Endothelial cell of umbilical vein (primary cell): ENCODE measurements around the gene AFG1L. TPM values are rescaled to one million over a fixed set of nuclear protein-coding genes. Genes with fewer than 3 reads are reported as not detected.
"Not testable (repeated sequence)": the region's sequence is repeated elsewhere in the genome, so short reads cannot be mapped to it uniquely, and the experiment has no call there.

ENCODE experiments used
- BruUV-seq: library from RNA; stranded (reverse); fragments of 400-500 nt; replicated peaks from 2 replicates; lab custom pipeline; 2021; lab: Mats Ljungman, UMichigan
- CTCF ChIA-PET: fragments of 300-600, 350-600 bp; sonication (Branson Sonifier 250); formaldehyde crosslinking; loops from one replicate; lab custom pipeline; 2021; ENCODE audit warnings: antibody characterized with exemption, inconsistent platforms; lab: Charles Lee
- POLR2A ChIA-PET: fragments of 300-600, 350-600 bp; sonication (Branson Sonifier 250); formaldehyde crosslinking; loops from one replicate; lab custom pipeline; 2021; ENCODE audit warnings: antibody characterized with exemption, inconsistent platforms; lab: Charles Lee
- DNase-seq: peaks from one replicate; pipeline ENCODE4 v3.0.0-alpha.2; 2011; ENCODE audit warnings: low read depth, low spot score
- FAIRE-seq: peaks from 2 replicates; lab custom pipeline; 2011; peaks lifted over from hg19 to GRCh38; lab: Jason Lieb, UNC
- H2AFZ ChIP-seq: 2 replicates; pipeline ENCODE4 v1.6.0; 2012; ENCODE audit warnings: low read depth, low read length, control low read depth, inconsistent platforms
- H3K27ac ChIP-seq: 2 replicates; pipeline ENCODE4 v1.5.1; 2011; ENCODE audit warnings: low read depth, mild to moderate bottlenecking, control low read depth, low read length, moderate library complexity; ENCODE audit not compliant: insufficient read depth
- H3K27me3 ChIP-seq, 2 experiments: 2 replicates each; pipeline versions ENCODE4 v1.6.0 to v1.6.1; 2011; ENCODE audit warnings: low read length in 2 of 2, mixed read lengths in 1 of 2; ENCODE audit not compliant: control insufficient read depth in 2 of 2, insufficient read depth in 2 of 2
- H3K36me3 ChIP-seq, 2 experiments: 2 replicates in 1 of 2; 3 replicates in 1 of 2; pipeline ENCODE4 v1.5.1; 2011; ENCODE audit warnings: low read length in 2 of 2, mild to moderate bottlenecking in 1 of 2, moderate library complexity in 1 of 2; ENCODE audit not compliant: control insufficient read depth in 2 of 2, insufficient read depth in 2 of 2; ENCODE audit errors: extremely low read depth in 1 of 2
- H3K4me1 ChIP-seq: 3 replicates; pipeline ENCODE4 v1.5.1; 2011; ENCODE audit warnings: mild to moderate bottlenecking, low read length; ENCODE audit not compliant: control insufficient read depth, insufficient read depth; ENCODE audit errors: extremely low read depth
- H3K4me2 ChIP-seq: 2 replicates; pipeline ENCODE4 v1.6.1; 2011; ENCODE audit warnings: low read length, control low read depth, mixed read lengths; ENCODE audit not compliant: insufficient read depth
- H3K4me3 ChIP-seq, 3 experiments: fragments of 200-600 bp in 1 of 3; sonication (generic), shearing (Covaris generic) in 1 of 3; replicated peaks in 1 of 3; 2 replicates each; pipeline ENCODE4 v1.5.1; 2011 to 2016; ENCODE audit warnings: control low read depth in 3 of 3, low read length in 3 of 3, mild to moderate bottlenecking in 2 of 3, inconsistent platforms in 1 of 3, low read depth in 1 of 3, moderate library complexity in 1 of 3; ENCODE audit not compliant: insufficient read depth in 1 of 3
- H3K79me2 ChIP-seq: 2 replicates; pipeline ENCODE4 v1.6.0; 2012; ENCODE audit warnings: low read length, inconsistent platforms; ENCODE audit not compliant: control insufficient read depth, insufficient read depth
- H3K9ac ChIP-seq: replicated peaks from 2 replicates; pipeline ENCODE3; 2011; ENCODE audit warnings: low read length, control low read depth; ENCODE audit not compliant: insufficient read depth; ENCODE audit errors: extremely low read depth
- H3K9me1 ChIP-seq: replicated peaks from 3 replicates; pipeline ENCODE4 v1.6.0; 2011; ENCODE audit warnings: mild to moderate bottlenecking, low read length; ENCODE audit not compliant: control insufficient read depth, insufficient read depth; ENCODE audit errors: extremely low read depth
- H3K9me3 ChIP-seq: replicated peaks from 2 replicates; pipeline ENCODE4 v1.5.1; 2012; ENCODE audit warnings: low read length, inconsistent platforms; ENCODE audit not compliant: control insufficient read depth, insufficient read depth
- H4K20me1 ChIP-seq: replicated peaks from 2 replicates; pipeline ENCODE3; 2011; ENCODE audit warnings: mild to moderate bottlenecking, low read length; ENCODE audit not compliant: control insufficient read depth, insufficient read depth; ENCODE audit errors: extremely low read depth
- FOS ChIP-seq: IDR thresholded peaks from 2 replicates; pipeline ENCODE4 v1.6.1; 2011; ENCODE audit warnings: mild to moderate bottlenecking, low read length, moderate library complexity, borderline replicate concordance; ENCODE audit not compliant: insufficient read depth
- GATA2 ChIP-seq: IDR thresholded peaks from 2 replicates; pipeline ENCODE4 v1.7.0; 2011; ENCODE audit warnings: low read depth, mild to moderate bottlenecking, moderate library complexity, mixed read lengths, low read length; ENCODE audit not compliant: insufficient read length, insufficient read depth
- MYC ChIP-seq: IDR thresholded peaks from one replicate; pipeline ENCODE4 v1.6.1; 2011; ENCODE audit warnings: mild to moderate bottlenecking, low read depth, low read length
- POLR2A ChIP-seq: IDR thresholded peaks from 2 replicates; pipeline ENCODE4 v1.6.1; 2012; ENCODE audit warnings: low read depth, mild to moderate bottlenecking, control low read depth, low read length
- dilution Hi-C: fragments of 300-500 bp; cut with MboI; formaldehyde crosslinking; loops from one replicate; pipeline ENCODE4 v1.15.0; 2019; ENCODE audit warnings: low sequenced_read_pairs; ENCODE audit not compliant: extremely low pct_ligation_motif_present
- intact Hi-C: fragments of 100-400 bp; cut with micrococcal nuclease; formaldehyde crosslinking; loops from one replicate; pipeline ENCODE4 v1.10.0; 2022
- polyA plus RNA-seq, 4 experiments: library from polyadenylated mRNA; depleted of rRNA in 3 of 4; stranded (reverse) in 3 of 4; unstranded in 1 of 4; fragments of >200 nt; gene quantifications; 2 replicates each; pipeline versions ENCODE4 v1.2.1 to v1.2.3, GENCODE V29; 2011 to 2012; ENCODE audit warnings: missing spikeins in 1 of 4
- total RNA-seq: library from RNA; stranded (reverse); gene quantifications from 2 replicates; pipeline ENCODE4 v1.2.3, GENCODE V29; 2021
- TF ChIP-seq, protein P1 (sequence below), 2 donors: IDR thresholded peaks; 1 replicate in 1 of 2; 2 replicates in 1 of 2; pipeline ENCODE4 v1.5.1; 2011; ENCODE audit warnings: low read length in 2 of 2, mild to moderate bottlenecking in 2 of 2, moderate library complexity in 2 of 2, control low read depth in 1 of 2, inconsistent platforms in 1 of 2, low read depth in 1 of 2; ENCODE audit not compliant: insufficient read depth in 1 of 2; ENCODE audit errors: extremely low read depth in 1 of 2

AFG1L gene
- total and polyA plus RNA-seq, 2 donors (not counting 3 experiments of a cell fraction or from before 2014, with no cell fraction given): 1.0 to 6.2 TPM

DNA sequence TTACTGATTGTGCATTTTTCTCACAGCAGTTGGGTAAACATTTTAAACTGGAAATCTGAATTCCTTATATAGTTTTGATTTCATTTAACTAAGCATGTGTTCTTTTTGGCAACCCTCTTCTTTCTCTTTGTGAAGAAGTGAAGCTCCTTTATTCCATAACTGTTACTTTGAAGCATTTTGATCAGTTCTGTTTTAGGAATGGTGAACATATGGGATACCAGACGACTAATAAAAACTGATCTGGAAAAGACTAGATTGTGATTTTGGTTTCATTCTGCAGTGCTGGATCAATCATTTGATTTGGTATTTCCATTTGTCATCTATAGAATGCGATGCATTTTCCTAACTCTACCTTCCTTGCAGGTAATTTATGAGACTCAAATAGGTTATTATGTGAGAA is 9.8 kb downstream of the AFG1L start:
- CTCF ChIA-PET: interaction anchor here (1.4 to 2.7 kb wide), 2 partner anchors 187 to 188 kb away, joined by 3 to 11 read pairs; no protein-coding TSS in a partner anchor

DNA sequence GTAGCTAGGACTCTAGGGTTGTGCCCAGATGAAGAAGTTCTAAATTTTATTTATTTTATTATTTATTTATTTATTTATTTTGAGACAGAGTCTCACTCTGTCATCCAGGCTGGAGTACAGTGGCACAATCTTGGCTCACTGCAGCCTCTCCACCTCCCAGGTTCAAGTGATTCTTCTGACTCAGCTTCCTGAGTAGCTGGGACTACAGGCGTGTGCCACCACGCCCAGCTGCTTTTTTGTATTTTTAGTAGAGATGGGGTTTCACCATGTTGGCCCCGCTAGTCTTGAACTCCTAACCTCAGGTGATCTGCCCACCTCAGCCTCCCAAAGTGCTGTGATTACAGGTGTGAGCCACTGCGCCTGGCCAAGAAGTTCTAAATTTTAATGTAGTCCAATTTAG is 13.8 kb downstream of the AFG1L start:
- H3K9me3 ChIP-seq, BruUV-seq, H2AFZ ChIP-seq, H3K4me1 ChIP-seq, H4K20me1 ChIP-seq, H3K9me1 ChIP-seq, H3K4me3 ChIP-seq, POLR2A ChIA-PET, FAIRE-seq, H3K36me3 ChIP-seq, dilution Hi-C loops, H3K9ac ChIP-seq, DNase-seq, intact Hi-C loops, H3K4me2 ChIP-seq, H3K27me3 ChIP-seq, H3K27ac ChIP-seq, H3K79me2 ChIP-seq: not testable (repeated sequence)
- CTCF ChIA-PET: interaction anchor here (1.0 to 2.6 kb wide), 6 partner anchors 10 to 189 kb away, joined by 3 to 12 read pairs (median 4); no protein-coding TSS in a partner anchor

More for the DNA sequence above, 9.8 kb downstream of the AFG1L start:
- Histone ChIP-seq H3K9me1 (no peaks in the 10 kb centered on the region), H4K20me1 (no peaks in the 10 kb centered on the region), H3K4me1 (no peaks in the 10 kb centered on the region), H3K9me3 (no peaks in the 10 kb centered on the region), H2AFZ (no peak overlapping the region), H3K9ac (no peak overlapping the region), H3K79me2 (no peaks in the 10 kb centered on the region), H3K27me3 (no peaks in the 10 kb centered on the region), H3K36me3 (no peaks in the 10 kb centered on the region), H3K4me2 (no peak overlapping the region), H3K4me3 (no peak overlapping the region), H3K27ac (no peak overlapping the region)
- no TSS peak for BruUV-seq
- TF ChIP-seq, protein P1, sequence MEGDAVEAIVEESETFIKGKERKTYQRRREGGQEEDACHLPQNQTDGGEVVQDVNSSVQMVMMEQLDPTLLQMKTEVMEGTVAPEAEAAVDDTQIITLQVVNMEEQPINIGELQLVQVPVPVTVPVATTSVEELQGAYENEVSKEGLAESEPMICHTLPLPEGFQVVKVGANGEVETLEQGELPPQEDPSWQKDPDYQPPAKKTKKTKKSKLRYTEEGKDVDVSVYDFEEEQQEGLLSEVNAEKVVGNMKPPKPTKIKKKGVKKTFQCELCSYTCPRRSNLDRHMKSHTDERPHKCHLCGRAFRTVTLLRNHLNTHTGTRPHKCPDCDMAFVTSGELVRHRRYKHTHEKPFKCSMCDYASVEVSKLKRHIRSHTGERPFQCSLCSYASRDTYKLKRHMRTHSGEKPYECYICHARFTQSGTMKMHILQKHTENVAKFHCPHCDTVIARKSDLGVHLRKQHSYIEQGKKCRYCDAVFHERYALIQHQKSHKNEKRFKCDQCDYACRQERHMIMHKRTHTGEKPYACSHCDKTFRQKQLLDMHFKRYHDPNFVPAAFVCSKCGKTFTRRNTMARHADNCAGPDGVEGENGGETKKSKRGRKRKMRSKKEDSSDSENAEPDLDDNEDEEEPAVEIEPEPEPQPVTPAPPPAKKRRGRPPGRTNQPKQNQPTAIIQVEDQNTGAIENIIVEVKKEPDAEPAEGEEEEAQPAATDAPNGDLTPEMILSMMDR (IDR thresholded peaks at IDR 0.05; ENCODE audit: extremely low read depth in 1 of 2, insufficient read depth in 1 of 2, low read depth in 1 of 2, low read length in 2 of 2): no peak
- TF ChIP-seq POLR2A (no peak), MYC (no peak), GATA2 (no peak), FOS (no peak)
- intact Hi-C loops (no loop called here), dilution Hi-C loops (no loop called here)
- FAIRE-seq: no peak
- no peak for DNase-seq
- POLR2A ChIA-PET: no interaction called here
